ENCODE results near the gene UFM1. TPM values are rescaled to one million over a fixed set of nuclear protein-coding genes. Genes with fewer than 3 reads are reported as not detected.

Gene UFM1
- total and polyA plus RNA-seq, 2 of the 4 experiments (the other 2 are of a cell fraction): 43.5 to 94.5 TPM

- Histone ChIP-seq H3K9me3 (ENCODE audit: control insufficient read depth, insufficient read depth, low read length) (no peaks in the 10 kb centered on the region), H3K9me1 (ENCODE audit: insufficient read depth, low read length) (no peaks in the 10 kb centered on the region), H3K79me1 (ENCODE audit: low read depth in 1 of 2, low read length in 2 of 2) (0 out of 4 replicates have a peak, but pooled peaks cover 0 to 3% of the 10 kb centered on the region in 2 experiments), H3K4me3 (ENCODE audit: insufficient read depth, low read depth, low read length) (no peak overlapping the region), H3K23ac (ENCODE audit: low read depth, low read length) (no peak overlapping the region), H3K36me3 (ENCODE audit: control insufficient read depth, insufficient read depth, low read length) (peaks cover 9% of the 10 kb centered on the region), H2BK5ac (ENCODE audit: low read depth, low read length, poor library complexity, severe bottlenecking) (no peak overlapping the region), H4K8ac (ENCODE audit: low read depth in 2 of 2, low read length in 2 of 2) (no peak overlapping the region), H2AK5ac (ENCODE audit: low read depth, low read length) (no peak overlapping the region), H4K91ac (ENCODE audit: insufficient read depth, low read depth, low read length) (no peak overlapping the region), H3K27ac (ENCODE audit: insufficient read depth, low read length) (no peak overlapping the region), H2BK20ac (ENCODE audit: low read depth, low read length) (no peak overlapping the region), H3K27me3 (ENCODE audit: control insufficient read depth, insufficient read depth, low read length) (no peaks in the 10 kb centered on the region), H2AK9ac (replicated peaks; ENCODE audit: low read depth, low read length, poor library complexity) (no peak overlapping the region), H2BK120ac (ENCODE audit: low read depth, low read length) (no peak overlapping the region), H3K14ac (replicated peaks; ENCODE audit: low read depth, low read length) (no peak overlapping the region), H2AFZ (replicated peaks; ENCODE audit: low read length, poor library complexity) (no peak overlapping the region), H4K20me1 (ENCODE audit: insufficient read depth, low read length) (peaks cover 3% of the 10 kb centered on the region; the same call in 1 of the 2 replicates), H3K4me2 (ENCODE audit: low read depth, low read length) (no peak overlapping the region), H3K56ac (ENCODE audit: extremely low read depth, insufficient read depth, low read length) (no peak overlapping the region), H3K4ac (ENCODE audit: low read depth, low read length) (no peak overlapping the region), H4K5ac (ENCODE audit: low read depth, low read length) (no peak overlapping the region), H3K9ac (ENCODE audit: low read depth, low read length) (no peak overlapping the region), H2BK15ac (ENCODE audit: low read depth, low read length) (no peak overlapping the region), H3K18ac (ENCODE audit: low read depth, low read length) (no peak overlapping the region), H3K4me1 (ENCODE audit: control insufficient read depth, insufficient read depth, low read length) (no peaks in the 10 kb centered on the region)
- CTCF ChIA-PET: no interaction called here
- POLR2A ChIA-PET (ENCODE audit: unreplicated experiment): no interaction called here
- no peak for TF ChIP-seq ELK1 (IDR thresholded peaks at IDR 0.05; ENCODE audit: borderline replicate concordance, low read depth, low read length)
- TF ChIP-seq CTCF (conservative IDR thresholded peaks at IDR 0.05; ENCODE audit: low read depth, low read length): no peak
- no peak for TF ChIP-seq RCOR1 (IDR thresholded peaks at IDR 0.05; ENCODE audit: insufficient replicate concordance, low read length)
- no peak for TF ChIP-seq NFE2L2 (IDR thresholded peaks at IDR 0.05; ENCODE audit: low read depth, low read length)
- no peak for TF ChIP-seq FOS (IDR thresholded peaks at IDR 0.05; ENCODE audit: low read depth, low read length)
- no peak for TF ChIP-seq MAFK (IDR thresholded peaks at IDR 0.05; ENCODE audit: low read depth, low read length)
- no peak for TF ChIP-seq CEBPB (IDR thresholded peaks at IDR 0.05; ENCODE audit: low read depth, low read length)
- no peak for TF ChIP-seq RAD21 (IDR thresholded peaks at IDR 0.05; ENCODE audit: low read length)
- TF ChIP-seq BHLHE40 (IDR thresholded peaks at IDR 0.05; ENCODE audit: low read depth, low read length): no peak
- no peak for TF ChIP-seq USF2 (IDR thresholded peaks at IDR 0.05; ENCODE audit: low read depth, low read length)
- no peak for TF ChIP-seq MXI1 (IDR thresholded peaks at IDR 0.05; ENCODE audit: borderline replicate concordance, low read depth, low read length)
- TF ChIP-seq RFX5 (IDR thresholded peaks at IDR 0.05; ENCODE audit: low read depth, low read length): no peak
- TF ChIP-seq MAZ (IDR thresholded peaks at IDR 0.05; ENCODE audit: borderline replicate concordance, low read depth, low read length): no peak
- dilution Hi-C loops (cut with HindIII; ENCODE audit: low sequenced_read_pairs, unreplicated experiment) (no loop called here), in situ Hi-C loops (cut with MboI; ENCODE audit: low sequenced_read_pairs) (loop anchor here (25.0 kb wide), 2 partner anchors 726 to 1326 kb away; no protein-coding TSS in a partner anchor), intact Hi-C loops (cut with micrococcal nuclease) (no loop called here)
- ATAC-seq (ENCODE audit: low read depth) (no peak), DNase-seq (no peak)
- no CpG with 5 or more reads among the region's 2 CpGs for WGBS, 2 experiments (ENCODE audit: extremely low coverage in 2 of 2, insufficient read length in 1 of 2)
- BruUV-seq (replicated peaks): no TSS peak
Observed at GRCh38 chr13:38363219-38363618, 13.6 kb downstream of the UFM1 start.
